ENCODE results near the gene S100A10. TPM values are rescaled to one million over a fixed set of nuclear protein-coding genes. Genes with fewer than 3 reads are reported as not detected.

Gene S100A10
- total RNA-seq, 6 experiments from 2014 or later = 390 to 518 (median 442) TPM

GRCh38 chr1:151995774-151996173, 2.1 kb upstream of the S100A10 start:
- H3K9me3 Mint-ChIP-seq = no peaks in the 10 kb centered on the region
- no peak for DNase-seq
- peaks cover 18% of the 10 kb centered on the region for H3K36me3 Mint-ChIP-seq (ENCODE audit: low read depth)
- peaks cover 12% of the 10 kb centered on the region for H3K27me3 Mint-ChIP-seq (ENCODE audit: insufficient read depth)
- TF ChIP-seq, protein P1, sequence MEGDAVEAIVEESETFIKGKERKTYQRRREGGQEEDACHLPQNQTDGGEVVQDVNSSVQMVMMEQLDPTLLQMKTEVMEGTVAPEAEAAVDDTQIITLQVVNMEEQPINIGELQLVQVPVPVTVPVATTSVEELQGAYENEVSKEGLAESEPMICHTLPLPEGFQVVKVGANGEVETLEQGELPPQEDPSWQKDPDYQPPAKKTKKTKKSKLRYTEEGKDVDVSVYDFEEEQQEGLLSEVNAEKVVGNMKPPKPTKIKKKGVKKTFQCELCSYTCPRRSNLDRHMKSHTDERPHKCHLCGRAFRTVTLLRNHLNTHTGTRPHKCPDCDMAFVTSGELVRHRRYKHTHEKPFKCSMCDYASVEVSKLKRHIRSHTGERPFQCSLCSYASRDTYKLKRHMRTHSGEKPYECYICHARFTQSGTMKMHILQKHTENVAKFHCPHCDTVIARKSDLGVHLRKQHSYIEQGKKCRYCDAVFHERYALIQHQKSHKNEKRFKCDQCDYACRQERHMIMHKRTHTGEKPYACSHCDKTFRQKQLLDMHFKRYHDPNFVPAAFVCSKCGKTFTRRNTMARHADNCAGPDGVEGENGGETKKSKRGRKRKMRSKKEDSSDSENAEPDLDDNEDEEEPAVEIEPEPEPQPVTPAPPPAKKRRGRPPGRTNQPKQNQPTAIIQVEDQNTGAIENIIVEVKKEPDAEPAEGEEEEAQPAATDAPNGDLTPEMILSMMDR (IDR thresholded peaks at IDR 0.05) = no peak
- H3K27ac Mint-ChIP-seq = no peak overlapping the region
- H3K4me3 Mint-ChIP-seq = no peak overlapping the region
- peaks cover 66% of the 10 kb centered on the region for H3K4me1 Mint-ChIP-seq (ENCODE audit: low read depth)

DNA sequence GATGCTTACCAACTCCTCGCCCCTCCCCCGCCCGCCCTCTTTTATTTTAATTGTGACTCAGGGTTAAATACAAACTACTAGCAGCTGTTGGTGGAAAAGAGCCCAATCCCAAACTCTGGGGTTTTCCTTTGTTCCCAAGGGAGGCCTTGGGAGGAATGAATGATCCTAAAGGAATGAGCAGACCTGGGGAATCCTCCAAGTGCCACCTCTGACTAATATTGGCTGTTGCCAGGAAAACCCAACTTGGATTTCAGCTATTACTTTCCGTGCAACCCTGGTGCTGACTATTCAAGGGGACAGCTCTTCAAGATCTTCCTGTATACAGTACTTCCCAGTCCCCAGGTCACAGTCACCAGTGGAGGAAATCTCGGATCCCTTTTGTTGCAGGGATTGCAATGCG, 1.3 kb upstream of the S100A10 start:
- no peaks in the 10 kb centered on the region for H3K9me3 Mint-ChIP-seq
- peaks cover 18% of the 10 kb centered on the region for H3K36me3 Mint-ChIP-seq (ENCODE audit: low read depth)
- peak overlapping the region; percentile 78 for H3K27ac Mint-ChIP-seq
- H3K4me1 Mint-ChIP-seq (ENCODE audit: low read depth) = peaks cover 71% of the 10 kb centered on the region
- H3K27me3 Mint-ChIP-seq (ENCODE audit: insufficient read depth) = peaks cover 7% of the 10 kb centered on the region
- peak overlapping the region; percentile 43; the same call in 1 of the 2 replicates for H3K4me3 Mint-ChIP-seq
- DNase-seq = peak; percentile 93
- TF ChIP-seq, protein P1 (IDR thresholded peaks at IDR 0.05) = no peak

DNA sequence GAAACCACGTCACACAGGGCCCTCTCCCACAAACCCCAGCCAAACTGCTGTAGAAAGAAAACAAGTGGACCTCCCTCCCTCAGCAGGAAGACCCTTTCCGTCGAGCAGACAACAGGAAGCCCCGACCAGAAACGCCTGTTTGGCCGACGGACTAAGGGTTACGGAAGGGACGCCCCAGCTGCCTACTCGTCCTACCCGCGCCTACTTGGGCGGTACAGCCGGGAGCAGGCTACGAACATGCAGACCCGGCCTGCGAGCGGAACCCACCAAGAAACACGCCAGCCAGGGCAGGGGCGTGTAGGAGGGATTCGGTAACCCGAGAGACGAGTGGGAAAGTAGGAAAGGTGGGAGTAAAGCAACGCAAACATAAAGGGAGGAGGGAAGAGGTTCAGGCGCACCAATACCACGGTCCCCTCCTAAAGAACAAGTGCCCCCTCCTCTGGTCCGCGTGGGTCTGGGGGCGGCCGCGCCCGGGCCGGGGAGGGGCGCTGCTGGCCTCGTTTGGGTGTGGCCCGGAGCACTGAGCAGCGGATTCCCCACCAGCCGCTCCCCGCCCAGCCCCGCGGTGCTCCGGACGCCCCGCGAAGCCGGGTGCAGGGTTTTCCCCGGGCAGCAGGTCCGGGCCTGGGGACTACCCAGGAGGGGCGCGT, 450 bp downstream of the S100A10 start:
- Mint-ChIP-seq H3K36me3 (ENCODE audit: low read depth) (peaks cover 18% of the 10 kb centered on the region), H3K27me3 (ENCODE audit: insufficient read depth) (peaks cover 7% of the 10 kb centered on the region), H3K4me3 (peak overlapping the region; percentile 99), H3K9me3 (no peaks in the 10 kb centered on the region), H3K27ac (peak overlapping the region; percentile 99), H3K4me1 (ENCODE audit: low read depth) (peaks cover 76% of the 10 kb centered on the region)
- peak; percentile 10 for DNase-seq
- TF ChIP-seq, protein P1 (IDR thresholded peaks at IDR 0.05) = no peak

DNA sequence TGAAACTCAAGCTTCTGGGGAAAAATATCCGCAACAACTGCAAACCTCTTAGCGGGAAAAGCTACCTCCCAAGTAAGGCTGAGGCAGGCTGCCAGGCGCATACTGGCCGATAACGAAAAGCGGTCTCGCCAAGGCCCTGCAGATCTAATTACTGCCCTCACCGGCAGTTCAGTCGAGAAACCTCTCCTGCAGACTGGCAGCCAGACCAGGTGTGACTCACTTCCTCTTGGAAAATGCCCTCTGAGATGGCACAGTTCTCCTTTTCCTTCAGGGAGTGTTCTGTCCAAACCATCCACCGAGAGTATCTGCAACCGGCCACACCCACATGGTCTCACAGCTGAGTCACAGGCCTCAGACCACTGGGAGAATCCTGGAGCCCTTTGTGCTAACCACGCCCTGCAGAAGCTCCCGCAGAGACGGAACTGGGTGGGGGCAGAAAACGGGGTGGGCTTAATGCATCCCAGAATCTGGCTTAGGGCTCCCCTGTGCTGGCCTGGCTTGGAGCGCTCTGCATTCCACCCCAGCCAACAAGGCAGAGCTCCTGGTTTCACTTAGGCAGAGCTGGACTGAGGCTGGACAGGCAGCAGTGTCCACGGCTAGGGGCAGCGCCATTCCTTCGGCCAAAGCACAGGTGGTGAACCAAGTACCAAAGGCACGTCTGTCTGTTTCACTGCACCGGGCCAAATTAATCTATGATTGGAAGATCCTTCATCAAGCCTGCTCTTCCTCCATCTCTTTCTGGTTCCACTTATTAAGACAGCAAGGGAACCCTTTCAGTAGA, 1.2 kb downstream of the S100A10 start:
- peaks cover 18% of the 10 kb centered on the region for H3K36me3 Mint-ChIP-seq (ENCODE audit: low read depth)

DNA sequence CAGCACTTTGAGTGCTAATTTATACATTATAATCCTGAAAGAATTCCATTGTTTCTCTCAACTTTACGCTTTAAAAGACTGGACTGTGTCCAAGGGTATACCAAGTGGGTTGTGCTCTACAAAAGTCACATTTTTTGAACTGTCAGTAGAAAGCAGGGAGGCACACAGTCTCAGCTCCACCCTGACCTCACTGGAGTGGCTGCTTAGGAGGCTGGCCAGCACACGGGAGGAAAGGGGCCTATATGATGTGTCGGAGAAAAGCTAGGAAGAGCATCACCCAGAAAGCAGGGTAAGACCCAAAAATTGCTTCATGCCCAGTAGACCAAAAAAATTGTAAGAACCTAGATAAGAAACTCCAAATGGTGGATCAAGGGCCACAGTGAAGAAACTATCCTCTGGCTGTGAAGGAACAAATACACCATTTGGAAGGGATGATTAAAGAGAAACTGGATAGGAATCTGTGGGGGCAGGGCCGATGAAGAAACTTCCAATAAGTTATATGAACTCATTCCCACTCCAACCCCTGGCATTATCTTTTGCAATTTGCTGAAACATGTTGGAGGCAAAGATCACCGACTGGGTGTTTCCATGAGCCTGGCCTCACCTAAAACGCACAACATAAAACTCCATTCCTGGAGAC, 1.9 kb downstream of the S100A10 start:
- peaks cover 5% of the 10 kb centered on the region; the same call in 1 of the 2 replicates for H3K27me3 Mint-ChIP-seq (ENCODE audit: insufficient read depth)
- H3K4me1 Mint-ChIP-seq (ENCODE audit: low read depth) = peaks cover 83% of the 10 kb centered on the region
- DNase-seq = no peak
- peak overlapping the region; percentile 99 for H3K4me3 Mint-ChIP-seq
- peak overlapping the region; percentile 99 for H3K27ac Mint-ChIP-seq
- H3K36me3 Mint-ChIP-seq (ENCODE audit: low read depth) = peaks cover 18% of the 10 kb centered on the region
- TF ChIP-seq, protein P1 (IDR thresholded peaks at IDR 0.05) = no peak
- H3K9me3 Mint-ChIP-seq = no peaks in the 10 kb centered on the region

More for the DNA sequence above, 1.2 kb downstream of the S100A10 start:
- Mint-ChIP-seq H3K27ac (peak overlapping the region; percentile 99), H3K9me3 (no peaks in the 10 kb centered on the region), H3K4me1 (ENCODE audit: low read depth) (peaks cover 83% of the 10 kb centered on the region), H3K27me3 (ENCODE audit: insufficient read depth) (peaks cover 5% of the 10 kb centered on the region; the same call in 1 of the 2 replicates), H3K4me3 (peak overlapping the region; percentile 99)
- TF ChIP-seq, protein P1 (IDR thresholded peaks at IDR 0.05) = no peak
- peak; percentile 94 for DNase-seq

Data from HFFc6 (cell line).